SK-N-SH (cell line): ENCODE measurements around the gene RBM18. TPM values are rescaled to one million over a fixed set of nuclear protein-coding genes. Genes with fewer than 3 reads are reported as not detected.
A peak's percentile ranks its signal among the peaks of the same experiment; 100 is the strongest.

Experiments used
- CTCF ChIA-PET: fragments of 300-600, 350-600 bp; formaldehyde crosslinking; extraction: SDS; loops from one replicate; lab custom pipeline; 2021; lab: Yijun Ruan, JAX
- POLR2A ChIA-PET: fragments of 350-600 bp; sonication (Branson Sonifier 250); formaldehyde crosslinking; extraction: SDS; loops from one replicate; lab custom pipeline; 2020; ENCODE audit warnings: antibody characterized with exemption, inconsistent platforms; lab: Yijun Ruan, JAX
- DNase-seq: peaks from one replicate; pipeline ENCODE4 v3.0.0; 2012
- H2AFZ ChIP-seq: fragments of 200-600 bp; sonication (generic); 2 replicates; pipeline ENCODE4 v1.8.1; 2016; ENCODE audit warnings: antibody characterized with exemption, mild to moderate bottlenecking, low read depth
- H3F3A ChIP-seq: fragments of 200-600 bp; sonication (generic); replicated peaks from 2 replicates; pipeline ENCODE3; 2016; ENCODE audit warnings: antibody characterized with exemption, mild to moderate bottlenecking; ENCODE audit not compliant: insufficient read depth
- H3K27ac ChIP-seq, 2 experiments: fragments of 200-500 bp in 1 of 2; fragments of 200-600 bp in 1 of 2; sonication (Bioruptor generic) in 1 of 2; sonication (generic), shearing (Covaris generic) in 1 of 2; 2 replicates each; pipeline versions ENCODE4 v1.5.1 to v1.6.1; 2014 to 2016; ENCODE audit warnings: low read depth in 2 of 2, inconsistent platforms in 1 of 2, low read length in 1 of 2, mild to moderate bottlenecking in 1 of 2, mixed read lengths in 1 of 2
- H3K27me3 ChIP-seq: fragments of 200-600 bp; sonication (generic), shearing (Covaris generic); 2 replicates; pipeline ENCODE4 v1.6.1; 2016; ENCODE audit warnings: mixed run types; ENCODE audit not compliant: insufficient read depth
- H3K36me3 ChIP-seq, 2 experiments: fragments of 200-500 bp in 1 of 2; fragments of 200-600 bp in 1 of 2; sonication (Bioruptor generic) in 1 of 2; sonication (generic) in 1 of 2; replicated peaks in 1 of 2; 2 replicates each; pipeline versions ENCODE3 to v1.5.1; 2014 to 2016; ENCODE audit warnings: low read length in 1 of 2, mild to moderate bottlenecking in 1 of 2; ENCODE audit not compliant: insufficient read depth in 2 of 2, control insufficient read depth in 1 of 2
- H3K4me1 ChIP-seq, 2 experiments: fragments of 200-500 bp in 1 of 2; fragments of 200-600 bp in 1 of 2; sonication (Bioruptor generic) in 1 of 2; sonication (generic), shearing (Covaris generic) in 1 of 2; 2 replicates each; pipeline versions ENCODE4 v1.5.1 to v1.6.1; 2014 to 2016; ENCODE audit warnings: low read depth in 1 of 2, low read length in 1 of 2, mixed run types in 1 of 2; ENCODE audit not compliant: insufficient read depth in 2 of 2, control insufficient read depth in 1 of 2
- H3K4me2 ChIP-seq: fragments of 200-600 bp; sonication (generic), shearing (Covaris generic); 2 replicates; pipeline ENCODE4 v1.6.1; 2017; ENCODE audit warnings: mixed run types
- H3K4me3 ChIP-seq, 2 experiments: fragments of 200-500 bp in 1 of 2; fragments of 200-600 bp in 1 of 2; sonication (Bioruptor generic) in 1 of 2; sonication (generic), shearing (Covaris generic) in 1 of 2; 2 replicates each; pipeline versions ENCODE4 v1.5.1 to v1.8.1; 2014 to 2016; ENCODE audit warnings: low read depth in 2 of 2, inconsistent platforms in 1 of 2, low read length in 1 of 2, mild to moderate bottlenecking in 1 of 2, mixed read lengths in 1 of 2, moderate library complexity in 1 of 2
- H3K79me2 ChIP-seq: fragments of 200-600 bp; sonication (generic); 2 replicates; pipeline ENCODE4 v1.8.1; 2017; ENCODE audit warnings: mild to moderate bottlenecking; ENCODE audit not compliant: insufficient read depth
- H3K9ac ChIP-seq: fragments of 200-600 bp; sonication (generic); 2 replicates; pipeline ENCODE4 v1.6.1; 2017; ENCODE audit warnings: mixed run types
- H3K9me2 ChIP-seq: fragments of 200-600 bp; sonication (generic); 2 replicates; pipeline ENCODE4 v1.6.1; 2017; ENCODE audit warnings: mixed run types
- H3K9me3 ChIP-seq: fragments of 200-600 bp; sonication (generic); 2 replicates; pipeline ENCODE4 v1.6.1; 2017; ENCODE audit warnings: mixed run types, mild to moderate bottlenecking, moderate library complexity
- H4K20me1 ChIP-seq: fragments of 200-600 bp; sonication (generic); 2 replicates; pipeline ENCODE4 v1.6.1; 2017; ENCODE audit warnings: mild to moderate bottlenecking, mixed run types; ENCODE audit not compliant: insufficient read depth
- FOSL2 ChIP-seq: IDR thresholded peaks from 2 replicates; pipeline ENCODE4 v1.4.0; 2012; ENCODE audit warnings: low read depth, mild to moderate bottlenecking, moderate library complexity, borderline replicate concordance
- GATA2 ChIP-seq: sonication (generic); formaldehyde crosslinking; IDR thresholded peaks from 2 replicates; pipeline ENCODE4 v1.5.0; 2020; ENCODE audit warnings: mild to moderate bottlenecking, missing genetic modification reagents
- JUND ChIP-seq: IDR thresholded peaks from 2 replicates; pipeline ENCODE4 v1.4.0; 2012
- NFIC ChIP-seq: IDR thresholded peaks from 2 replicates; pipeline ENCODE4 v1.4.0; 2012; ENCODE audit warnings: borderline replicate concordance
- SMC3 ChIP-seq: IDR thresholded peaks from 2 replicates; pipeline ENCODE4 v1.6.1; 2012; ENCODE audit warnings: low read depth, low read length, improper control_type of control experiment
- WGBS: methylation state at CpG from one replicate; pipeline ENCODE4 v1.1.6; 2017; ENCODE audit warnings: low lambda C conversion rate; 5-methylcytosine and 5-hydroxymethylcytosine counted together
- polyA plus RNA-seq, 3 experiments: library from polyadenylated mRNA; depleted of rRNA; stranded (reverse); fragments of >200 nt; gene quantifications; 2 replicates each; pipeline ENCODE4 v1.2.3, GENCODE V29; 2012
- TF ChIP-seq, protein P1 (sequence below): IDR thresholded peaks from 2 replicates; pipeline ENCODE4; 2012

The RBM18 gene
- polyA plus RNA-seq, 1 of the 3 experiments (the other 2 are of a cell fraction): 8.2 TPM

DNA sequence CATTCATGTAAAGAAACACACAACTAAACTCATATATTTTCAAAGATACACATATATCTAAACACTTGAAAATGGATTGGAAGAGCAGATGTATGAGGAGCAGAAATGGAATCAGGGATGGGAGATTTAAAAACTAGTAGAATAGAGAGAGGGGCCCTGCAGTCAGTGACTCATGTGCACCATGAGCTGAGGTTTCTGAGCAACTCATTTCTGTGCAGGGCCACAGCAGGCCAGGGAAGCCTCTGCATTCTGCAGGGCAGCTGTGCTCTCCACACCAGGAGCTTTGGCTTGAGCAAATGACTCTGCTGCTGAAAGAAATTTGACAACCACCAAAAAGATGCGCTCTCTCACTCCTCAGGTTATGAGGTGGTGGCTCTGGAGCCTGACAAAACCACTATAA is 63.0 kb downstream of the RBM18 start:
- Histone ChIP-seq H3K9me3 (no peaks in the 10 kb centered on the region), H3K4me1 (peaks cover 0 to 10% of the 10 kb centered on the region in 2 experiments; a peak in 1 of 4 replicates), H3K9ac (no peak overlapping the region), H3K4me2 (no peak overlapping the region), H3K36me3 (no peaks in the 10 kb centered on the region), H3K9me2 (no peaks in the 10 kb centered on the region), H4K20me1 (no peaks in the 10 kb centered on the region), H3F3A (no peaks in the 10 kb centered on the region), H2AFZ (no peak overlapping the region), H3K27me3 (no peaks in the 10 kb centered on the region; the same call in 1 of the 2 replicates), H3K4me3 (no peak overlapping the region), H3K79me2 (no peaks in the 10 kb centered on the region), H3K27ac (no peak overlapping the region)
- POLR2A ChIA-PET: no interaction called here
- DNase-seq: no peak
- TF ChIP-seq FOSL2: peak; percentile 18; the same call in 1 of the 2 replicates
- TF ChIP-seq GATA2 (CRISPR knock-in tag): no peak
- CTCF ChIA-PET: interaction anchor here (0.8 to 1.2 kb wide), 2 partner anchors 102 to 149 kb away, joined by 3 to 5 read pairs; no protein-coding TSS in a partner anchor
- no CpG with 5 or more reads among the region's 1 CpG for WGBS

DNA sequence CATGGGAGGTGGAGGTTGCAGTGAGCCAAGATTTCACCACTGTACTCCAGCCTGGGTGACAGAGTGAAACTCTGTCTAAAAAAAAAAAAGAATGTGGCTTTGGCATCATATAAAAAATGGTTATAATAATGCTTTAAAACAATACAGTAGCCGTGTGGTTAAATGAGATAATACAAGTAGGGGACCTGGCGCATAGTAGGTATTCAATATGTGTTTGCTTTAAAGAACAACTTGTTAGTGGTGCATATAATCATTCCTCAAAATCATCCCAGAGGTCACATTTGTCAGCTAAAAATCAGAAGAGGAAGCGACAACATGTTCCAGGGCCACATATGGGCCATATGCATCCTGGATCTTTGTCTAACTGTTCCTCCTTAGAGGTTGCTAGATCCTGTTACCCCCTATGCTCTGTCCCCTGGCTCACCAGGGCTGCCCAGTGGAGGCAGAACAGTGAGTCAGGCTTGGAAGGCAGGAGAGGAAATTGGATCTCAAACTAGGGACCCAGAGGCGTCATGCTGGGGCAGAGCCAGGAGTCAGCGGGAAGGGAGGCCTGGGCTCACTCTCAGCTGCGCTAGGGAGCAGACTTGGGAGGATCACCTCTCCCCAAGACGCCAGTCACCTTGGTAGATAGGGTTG is 63.6 kb downstream of the RBM18 start:
- no peak overlapping the region for H3K4me3 ChIP-seq
- TF ChIP-seq, protein P1, sequence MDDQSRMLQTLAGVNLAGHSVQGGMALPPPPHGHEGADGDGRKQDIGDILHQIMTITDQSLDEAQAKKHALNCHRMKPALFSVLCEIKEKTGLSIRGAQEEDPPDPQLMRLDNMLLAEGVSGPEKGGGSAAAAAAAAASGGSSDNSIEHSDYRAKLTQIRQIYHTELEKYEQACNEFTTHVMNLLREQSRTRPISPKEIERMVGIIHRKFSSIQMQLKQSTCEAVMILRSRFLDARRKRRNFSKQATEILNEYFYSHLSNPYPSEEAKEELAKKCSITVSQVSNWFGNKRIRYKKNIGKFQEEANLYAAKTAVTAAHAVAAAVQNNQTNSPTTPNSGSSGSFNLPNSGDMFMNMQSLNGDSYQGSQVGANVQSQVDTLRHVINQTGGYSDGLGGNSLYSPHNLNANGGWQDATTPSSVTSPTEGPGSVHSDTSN: no peak
- TF ChIP-seq NFIC: 0 out of 2 replicates have a peak, but pooled peaks have one; percentile 9
- TF ChIP-seq FOSL2: 0 out of 2 replicates have a peak, but pooled peaks have one; percentile 5
- TF ChIP-seq, all 33 proteins: peak for 2
- Histone ChIP-seq H3K27ac (no peak overlapping the region), H3K79me2 (no peaks in the 10 kb centered on the region), H3K27me3 (no peaks in the 10 kb centered on the region; the same call in 1 of the 2 replicates), H3K4me1 (peaks cover 0 to 10% of the 10 kb centered on the region in 2 experiments; a peak in 1 of 4 replicates), H3K4me2 (no peak overlapping the region), H3K36me3 (no peaks in the 10 kb centered on the region), H4K20me1 (no peaks in the 10 kb centered on the region), H3K9ac (no peak overlapping the region), H3K9me2 (no peaks in the 10 kb centered on the region), H2AFZ (no peak overlapping the region), H3K9me3 (no peaks in the 10 kb centered on the region), H3F3A (no peaks in the 10 kb centered on the region)
- ChIA-PET POLR2A (no interaction called here), CTCF (interaction anchor here (0.8 to 1.2 kb wide), 2 partner anchors 102 to 150 kb away, joined by 3 to 5 read pairs; no protein-coding TSS in a partner anchor)
- no peak for DNase-seq
- WGBS: 90% methylated on average over 7 of the region's 7 CpGs

DNA sequence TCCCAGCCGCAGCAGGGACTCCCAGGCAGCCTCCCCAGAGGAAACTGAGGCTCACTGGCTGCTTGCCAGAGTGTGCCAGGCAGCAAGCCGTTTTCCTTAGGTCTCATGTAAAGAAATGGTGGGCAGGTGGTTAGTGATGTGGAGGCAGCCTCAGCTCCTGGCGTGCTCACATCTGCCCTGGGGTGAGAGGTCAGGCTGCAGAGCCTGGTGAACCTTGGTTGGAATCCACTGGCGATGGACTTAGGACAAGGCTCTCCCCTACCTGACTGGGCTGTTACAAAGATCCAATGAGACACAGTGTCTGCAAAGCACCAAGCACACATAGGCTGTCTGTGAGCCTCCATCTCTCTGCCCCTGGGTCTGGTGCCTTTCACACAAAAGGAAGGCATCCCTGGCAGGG is 66.8 kb downstream of the RBM18 start:
- no peak for DNase-seq
- Histone ChIP-seq H3K9me3 (no peaks in the 10 kb centered on the region), H3K27me3 (peaks cover 4% of the 10 kb centered on the region; the same call in 1 of the 2 replicates), H3K36me3 (no peaks in the 10 kb centered on the region), H3K79me2 (no peaks in the 10 kb centered on the region), H2AFZ (no peak overlapping the region), H3F3A (no peaks in the 10 kb centered on the region), H3K9me2 (no peaks in the 10 kb centered on the region), H3K9ac (no peak overlapping the region), H3K4me1 (no peaks in the 10 kb centered on the region; a peak in 1 of 4 replicates), H3K4me3 (no peak overlapping the region), H3K27ac (no peak overlapping the region), H4K20me1 (no peaks in the 10 kb centered on the region), H3K4me2 (no peak overlapping the region)
- ChIA-PET CTCF (interaction anchor here (1.2 kb wide), 1 partner anchor 74 kb away, joined by 3 read pairs; no protein-coding TSS in a partner anchor), POLR2A (no interaction called here)
- 52% methylated on average over 3 of the region's 4 CpGs for WGBS
- TF ChIP-seq JUND (no peak), SMC3 (no peak)
